Skeletal muscle tissue (tissue), 4 donors: ENCODE results near the gene COL4A3. TPM values are rescaled to one million over a fixed set of nuclear protein-coding genes. Genes with fewer than 3 reads are reported as not detected.
"Not testable (repeated sequence)": the region's sequence is repeated elsewhere in the genome, so short reads cannot be mapped to it uniquely, and the experiment has no call there.

ENCODE experiments used
- H3K27ac ChIP-seq: one replicate; pipeline ENCODE4 v1.7.0; 2013; ENCODE audit warnings: mild to moderate bottlenecking, low read depth, low read length, inconsistent platforms
- H3K27me3 ChIP-seq, 3 donors: one replicate each; pipeline ENCODE4 v1.7.0; 2013; ENCODE audit warnings: low read length in 3 of 3; ENCODE audit not compliant: control insufficient read depth in 3 of 3, insufficient read depth in 3 of 3
- H3K36me3 ChIP-seq, 3 donors: one replicate each; pipeline ENCODE4 v1.7.0; 2013; ENCODE audit warnings: low read length in 3 of 3; ENCODE audit not compliant: control insufficient read depth in 3 of 3, insufficient read depth in 3 of 3
- H3K4me1 ChIP-seq, 3 donors: one replicate each; pipeline ENCODE4 v1.7.0; 2013; ENCODE audit warnings: low read length in 3 of 3, mild to moderate bottlenecking in 3 of 3; ENCODE audit not compliant: control insufficient read depth in 3 of 3, insufficient read depth in 3 of 3
- H3K4me3 ChIP-seq, 3 donors: one replicate each; pipeline ENCODE4 v1.7.0; 2013; ENCODE audit warnings: low read length in 3 of 3
- H3K9ac ChIP-seq, 3 donors: one replicate each; pipeline ENCODE4 v1.7.0; 2013; ENCODE audit warnings: low read length in 3 of 3, mild to moderate bottlenecking in 3 of 3, moderate library complexity in 2 of 3, low read depth in 1 of 3
- H3K9me3 ChIP-seq, 3 donors: one replicate each; pipeline ENCODE4 v1.7.0; 2013; ENCODE audit warnings: low read length in 3 of 3; ENCODE audit not compliant: control insufficient read depth in 3 of 3
- total RNA-seq: library from RNA; depleted of rRNA; stranded (reverse); fragments of >200 nt; gene quantifications from one replicate; pipeline ENCODE4 v1.2.3, GENCODE V29; 2014
- donor health status: Osteomylitis.

Gene COL4A3
- total RNA-seq, 1 donor from 2014 or later = under 0.01 TPM

- Histone ChIP-seq H3K27ac (no peak overlapping the region), H3K9me3 (no peaks in the 10 kb centered on the region), H3K9ac (no peak overlapping the region), H3K4me1 (peaks cover 4 to 14% (median 14%) of the 10 kb centered on the region in 3 donors), H3K4me3 (no peak overlapping the region), H3K36me3 (peaks cover 0 to 2% (median 0%) of the 10 kb centered on the region in 3 donors), H3K27me3 (no peaks in the 10 kb centered on the region)
Observed at GRCh38 chr2:227153758-227154486, 10.5 kb upstream of the COL4A3 start.

- Histone ChIP-seq H3K36me3 (peaks cover 0 to 2% (median 0%) of the 10 kb centered on the region in 3 donors), H3K27me3 (no peaks in the 10 kb centered on the region), H3K27ac (no peak overlapping the region), H3K4me1 (peaks cover 8 to 16% (median 14%) of the 10 kb centered on the region in 3 donors), H3K9me3 (no peaks in the 10 kb centered on the region), H3K9ac (no peak overlapping the region), H3K4me3 (no peak overlapping the region)
Observed at GRCh38 chr2:227154986-227155774, 9.2 kb upstream of the COL4A3 start.

GRCh38 chr2:227160164-227160563 lies 4.3 kb upstream of the COL4A3 start:
- no peak overlapping the region for H3K27ac ChIP-seq
- H3K27me3 ChIP-seq = peaks cover 0 to 5% (median 3%) of the 10 kb centered on the region in 3 donors
- H3K4me1 ChIP-seq = peaks cover 4 to 25% (median 14%) of the 10 kb centered on the region in 3 donors
- no peak overlapping the region for H3K9ac ChIP-seq
- H3K9me3 ChIP-seq = no peaks in the 10 kb centered on the region
- no peak overlapping the region for H3K4me3 ChIP-seq
- no peaks in the 10 kb centered on the region for H3K36me3 ChIP-seq

- Histone ChIP-seq H3K9me3 (no peaks in the 10 kb centered on the region), H3K4me3 (no peak overlapping the region)
Observed at GRCh38 chr2:227161947-227162346, 2.5 kb upstream of the COL4A3 start.

GRCh38 chr2:227163485-227163997 lies 883 bp upstream of the COL4A3 start:
- peak overlapping the region; percentile 69 to 90 (median 87) for H3K9ac ChIP-seq
- peaks cover 0 to 5% (median 3%) of the 10 kb centered on the region in 3 donors for H3K27me3 ChIP-seq
- peak overlapping the region; percentile 65 to 77 (median 66) for H3K4me3 ChIP-seq
- peaks cover 8 to 36% (median 28%) of the 10 kb centered on the region in 3 donors for H3K4me1 ChIP-seq
- H3K27ac ChIP-seq = peak overlapping the region; percentile 88
- no peaks in the 10 kb centered on the region for H3K36me3 ChIP-seq
- no peaks in the 10 kb centered on the region for H3K9me3 ChIP-seq

More at GRCh38 chr2:227161947-227162346, 2.5 kb upstream of the COL4A3 start:
- Histone ChIP-seq H3K4me1 (peaks cover 4 to 29% (median 28%) of the 10 kb centered on the region in 3 donors), H3K27ac (no peak overlapping the region), H3K36me3 (no peaks in the 10 kb centered on the region), H3K27me3 (peaks cover 0 to 5% (median 3%) of the 10 kb centered on the region in 3 donors), H3K9ac (no peak overlapping the region)

GRCh38 chr2:227164763-227165291 lies 403 bp downstream of the COL4A3 start:
- Histone ChIP-seq H3K36me3 (no peaks in the 10 kb centered on the region), H3K27me3 (peaks cover 0 to 5% (median 3%) of the 10 kb centered on the region in 3 donors), H3K9me3 (no peaks in the 10 kb centered on the region), H3K27ac (peak overlapping the region; percentile 88), H3K4me1 (peaks cover 8 to 36% (median 28%) of the 10 kb centered on the region in 3 donors), H3K9ac (peak overlapping the region; percentile 69 to 90 (median 87)), H3K4me3 (peak overlapping the region; percentile 66 to 77 (median 69))

- H3K9me3 ChIP-seq, H3K9ac ChIP-seq, H3K4me3 ChIP-seq, H3K27ac ChIP-seq, H3K36me3 ChIP-seq, H3K27me3 ChIP-seq: not testable (repeated sequence)
- peaks cover 5 to 10% (median 6%) of the 10 kb centered on the region in 3 donors for H3K4me1 ChIP-seq
Observed at GRCh38 chr2:227171779-227172178, 7.4 kb downstream of the COL4A3 start.

GRCh38 chr2:227177592-227178336 lies 13.3 kb downstream of the COL4A3 start:
- Histone ChIP-seq H3K4me3 (no peak overlapping the region), H3K9me3 (no peaks in the 10 kb centered on the region), H3K4me1 (peaks cover 8 to 14% (median 10%) of the 10 kb centered on the region in 3 donors), H3K9ac (no peak overlapping the region), H3K27ac (no peak overlapping the region), H3K27me3 (no peaks in the 10 kb centered on the region), H3K36me3 (no peaks in the 10 kb centered on the region)

GRCh38 chr2:227179988-227180685 lies 15.7 kb downstream of the COL4A3 start:
- Histone ChIP-seq H3K27me3 (no peaks in the 10 kb centered on the region), H3K9ac (peak overlapping the region; percentile 51 to 77 (median 59)), H3K36me3 (no peaks in the 10 kb centered on the region), H3K27ac (peak overlapping the region; percentile 67), H3K4me3 (peak overlapping the region in 2 of 3 donors; percentile 49 to 52), H3K4me1 (peaks cover 9 to 14% (median 11%) of the 10 kb centered on the region in 3 donors), H3K9me3 (no peaks in the 10 kb centered on the region)
